Panc1 (cell line): Measurements from ENCODE around the gene CREB5. TPM values are rescaled to one million over a fixed set of nuclear protein-coding genes. Genes with fewer than 3 reads are reported as not detected.

Source experiments
- ATAC-seq: fragments of 200-7000 bp; cut with Tn5 transposase; 2 replicates; pipeline ENCODE4 v1.9.1; 2020; ENCODE audit warnings: mild to moderate bottlenecking, moderate library complexity
- BruUV-seq: library from RNA; stranded (reverse); fragments of 400-500 nt; replicated peaks from 2 replicates; lab custom pipeline; 2021; lab: Mats Ljungman, UMichigan
- CTCF ChIA-PET: fragments of 300-600 bp; sonication (Branson Sonifier 250); formaldehyde crosslinking; loops from one replicate; lab custom pipeline; 2022; ENCODE audit warnings: antibody characterized with exemption; lab: Charles Lee
- POLR2A ChIA-PET: fragments of 300-600 bp; sonication (Branson Sonifier 250); formaldehyde crosslinking; loops from one replicate; lab custom pipeline; 2022; ENCODE audit warnings: antibody characterized with exemption; lab: Charles Lee
- DNase-seq: peaks from one replicate; pipeline ENCODE4 v3.0.0-alpha.2; 2010; ENCODE audit warnings: low read depth, low spot score
- H3K27ac ChIP-seq: 2 replicates; pipeline ENCODE4 v1.5.1; 2011; ENCODE audit warnings: mild to moderate bottlenecking, low read length, inconsistent platforms
- H3K27me3 ChIP-seq: fragments of 200-500 bp; sonication (Bioruptor generic); 2 replicates; pipeline ENCODE4 v1.6.0; 2014; ENCODE audit warnings: low read length, inconsistent platforms; ENCODE audit not compliant: control insufficient read depth, insufficient read depth
- H3K36me3 ChIP-seq: fragments of 200-500 bp; sonication (Bioruptor generic); 2 replicates; pipeline ENCODE4 v1.5.1; 2014; ENCODE audit warnings: inconsistent platforms, mild to moderate bottlenecking, low read length, moderate library complexity; ENCODE audit not compliant: control insufficient read depth, insufficient read depth
- H3K4me1 ChIP-seq: 2 replicates; pipeline ENCODE4 v1.5.1; 2011; ENCODE audit warnings: inconsistent platforms, mild to moderate bottlenecking, low read length, moderate library complexity; ENCODE audit not compliant: control insufficient read depth, insufficient read depth
- H3K4me3 ChIP-seq, 2 experiments: 2 replicates each; pipeline ENCODE4 v1.5.1; 2011 to 2012; ENCODE audit warnings: low read depth in 2 of 2, low read length in 2 of 2, mild to moderate bottlenecking in 2 of 2, inconsistent platforms in 1 of 2, moderate library complexity in 1 of 2
- H3K9me3 ChIP-seq: fragments of 200-500 bp; sonication (Bioruptor generic); 2 replicates; pipeline ENCODE4 v1.5.1; 2014; ENCODE audit warnings: low read depth, mild to moderate bottlenecking, inconsistent platforms, low read length, moderate library complexity; ENCODE audit not compliant: control insufficient read depth, insufficient read depth
- CTCF ChIP-seq: fragments of 450-650 bp; IDR thresholded peaks from 2 replicates; pipeline ENCODE4 v1.5.1; 2017; ENCODE audit warnings: mild to moderate bottlenecking
- POLR2AphosphoS5 ChIP-seq: IDR thresholded peaks from 2 replicates; pipeline ENCODE4 v1.6.1; 2012; ENCODE audit warnings: mild to moderate bottlenecking, low read depth, low read length, moderate library complexity
- REST ChIP-seq, 2 experiments: IDR thresholded peaks; 2 replicates each; pipeline ENCODE4 v1.6.1; 2011 to 2012; ENCODE audit warnings: low read depth in 2 of 2, control low read depth in 1 of 2, low read length in 1 of 2, mild to moderate bottlenecking in 1 of 2, moderate library complexity in 1 of 2; ENCODE audit not compliant: insufficient read depth in 1 of 2
- SIN3A ChIP-seq: IDR thresholded peaks from 2 replicates; pipeline ENCODE4 v1.6.1; 2012; ENCODE audit warnings: low read depth, mild to moderate bottlenecking, low read length, moderate library complexity, borderline replicate concordance; ENCODE audit not compliant: insufficient read depth
- TCF7L2 ChIP-seq: IDR thresholded peaks from 2 replicates; pipeline ENCODE4 v1.6.1; 2011; ENCODE audit warnings: mild to moderate bottlenecking, low read depth, low read length, inconsistent platforms
- in situ Hi-C: cut with HindIII; loops from 2 replicates; pipeline ENCODE4 v1.10.0; 2016; ENCODE audit warnings: low sequenced_read_pairs, low pct_unique_long_range_greater_than_20kb
- intact Hi-C: fragments of 100-400 bp; cut with micrococcal nuclease; formaldehyde crosslinking; loops from one replicate; pipeline ENCODE4 v1.10.0; 2022; ENCODE audit not compliant: unreplicated experiment
- total RNA-seq: library from RNA; stranded (reverse); gene quantifications from one replicate; pipeline ENCODE4 v1.2.1, GENCODE V29; 2021; ENCODE audit not compliant: unreplicated experiment

CREB5 gene
- total RNA-seq, 1 experiment from 2014 or later, result 3.1 TPM

GRCh38 chr7:28747854-28748253, 335.5 kb downstream of the CREB5 start:
- no peaks in the 10 kb centered on the region for H3K27me3 ChIP-seq
- ChIA-PET CTCF (no interaction called here), POLR2A (no interaction called here)
- in situ Hi-C loops, result no loop called here
- DNase-seq (no peak), ATAC-seq (no peak)
- no TSS peak for BruUV-seq
- intact Hi-C loops, result no loop called here
- H3K4me3 ChIP-seq, result no peak overlapping the region
- H3K4me1 ChIP-seq, result peaks cover 9% of the 10 kb centered on the region
- TF ChIP-seq TCF7L2 (no peak), REST (IDR thresholded peaks at IDR 0.05; ENCODE audit: insufficient read depth in 1 of 2, low read depth in 2 of 2, low read length in 1 of 2) (no peak), CTCF (no peak), POLR2AphosphoS5 (no peak), SIN3A (no peak)
- no peaks in the 10 kb centered on the region for H3K36me3 ChIP-seq
- H3K9me3 ChIP-seq, result no peaks in the 10 kb centered on the region
- H3K27ac ChIP-seq, result no peak overlapping the region

DNA sequence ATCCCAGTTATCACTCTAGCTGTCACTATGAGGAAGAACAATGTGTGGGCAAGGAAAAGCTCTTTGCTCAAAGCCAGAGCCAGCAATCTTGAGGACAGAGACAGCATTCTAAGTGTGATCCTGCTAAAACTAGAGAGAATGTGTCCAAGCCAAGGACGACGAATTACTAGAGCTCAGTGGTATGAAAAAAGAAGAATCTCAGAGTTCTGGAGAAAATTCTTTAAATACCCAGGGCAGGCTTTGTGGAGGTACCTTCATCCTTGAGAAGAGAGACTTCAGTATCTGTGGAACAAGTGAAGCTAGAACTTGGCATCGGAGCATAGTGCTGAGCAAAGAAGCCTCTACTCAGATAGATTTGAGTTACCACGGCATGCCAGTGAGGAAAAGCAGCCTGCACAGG, 336.0 kb downstream of the CREB5 start:
- Histone ChIP-seq H3K27me3 (no peaks in the 10 kb centered on the region), H3K9me3 (no peaks in the 10 kb centered on the region), H3K4me3 (no peak overlapping the region), H3K27ac (no peak overlapping the region), H3K36me3 (no peaks in the 10 kb centered on the region), H3K4me1 (peaks cover 9% of the 10 kb centered on the region)
- DNase-seq (no peak), ATAC-seq (no peak)
- intact Hi-C loops, result no loop called here
- no TSS peak for BruUV-seq
- no peak for TF ChIP-seq TCF7L2
- no peak for TF ChIP-seq CTCF
- TF ChIP-seq POLR2AphosphoS5, result no peak
- TF ChIP-seq SIN3A, result no peak
- TF ChIP-seq REST (IDR thresholded peaks at IDR 0.05; ENCODE audit: insufficient read depth in 1 of 2, low read depth in 2 of 2, low read length in 1 of 2), result no peak
- POLR2A ChIA-PET, result no interaction called here
- in situ Hi-C loops, result no loop called here
- CTCF ChIA-PET, result no interaction called here
